Spleen (tissue), 7 donors: ENCODE measurements around the gene GGCX.

Source experiments
- CTCF ChIP-seq, 11 experiments: fragments of 200-600 bp in 7 of 11; fragments of 450-650 bp in 4 of 11; sonication (generic) in 4 of 11; IDR thresholded peaks in 8 of 11; conservative IDR thresholded peaks in 3 of 11; 1 replicate in 7 of 11; 2 replicates in 4 of 11; pipeline versions ENCODE4 v1.4.0 to v1.8.0; 2016 to 2021; ENCODE audit warnings: antibody characterized with exemption in 11 of 11, inconsistent platforms in 4 of 11, mild to moderate bottlenecking in 1 of 11
- POLR2A ChIP-seq, 3 donors: fragments of 450-650 bp; IDR thresholded peaks; one replicate each; pipeline ENCODE4 v1.5.1; 2017; ENCODE audit warnings: antibody characterized with exemption in 3 of 3, mild to moderate bottlenecking in 1 of 3
- POLR2AphosphoS5 ChIP-seq, 3 donors: sonication (generic); formaldehyde crosslinking; IDR thresholded peaks; one replicate each; pipeline ENCODE4 v1.5.1; 2017; ENCODE audit warnings: antibody characterized with exemption in 3 of 3
- donor health status: DM: no; HTN: no; CAD: no; lungs with moderate emphysema.
- donor health status: DM: no; HTN: no; CAD: no.
- donor health status: DM: no; HTN: no; CAD: no.

GRCh38 chr2:85531589-85531988 lies 29.7 kb downstream of the GGCX start:
- TF ChIP-seq POLR2AphosphoS5 (IDR thresholded peaks at IDR 0.05) (no peak), POLR2A (IDR thresholded peaks at IDR 0.05) (no peak), CTCF (IDR thresholded peaks at IDR 0.05 in 8 of 11, conservative IDR thresholded peaks at IDR 0.05 in 3 of 11) (no peak)
